IMR-90 (cell line): ENCODE data around the gene FOSL2. TPM values are rescaled to one million over a fixed set of nuclear protein-coding genes. Genes with fewer than 3 reads are reported as not detected.

ENCODE experiments used
- ATAC-seq: fragments of 200-7000 bp; cut with Tn5 transposase; 2 replicates; pipeline ENCODE4 v1.9.1; 2020; ENCODE audit warnings: low read depth, mild to moderate bottlenecking, moderate library complexity
- BruUV-seq: library from RNA; stranded (reverse); fragments of 400-500 nt; replicated peaks from 2 replicates; lab custom pipeline; 2021; lab: Mats Ljungman, UMichigan
- CTCF ChIA-PET: fragments of 300-600 bp; formaldehyde crosslinking; extraction: SDS; loops from one replicate; lab custom pipeline; 2021; ENCODE audit warnings: antibody characterized with exemption; lab: Yijun Ruan, JAX
- POLR2A ChIA-PET: fragments of 300-600 bp; sonication (Branson Sonifier 250); formaldehyde crosslinking; loops from one replicate; lab custom pipeline; 2022; ENCODE audit warnings: antibody characterized with exemption; ENCODE audit not compliant: unreplicated experiment; lab: Charles Lee
- DNase-seq: peaks from one replicate; pipeline ENCODE4 v3.0.0; 2013
- H2AFZ ChIP-seq: replicated peaks from 2 replicates; pipeline ENCODE3; 2013; ENCODE audit warnings: low read length, mild to moderate bottlenecking; ENCODE audit not compliant: poor library complexity
- H2AK5ac ChIP-seq: 2 replicates; pipeline ENCODE4 v1.6.1; 2013; ENCODE audit warnings: low read depth, low read length, inconsistent platforms
- H2AK9ac ChIP-seq: replicated peaks from 2 replicates; pipeline ENCODE3; 2013; ENCODE audit warnings: mild to moderate bottlenecking, low read depth, low read length, moderate library complexity; ENCODE audit not compliant: poor library complexity
- H2BK120ac ChIP-seq: 2 replicates; pipeline ENCODE4 v1.6.1; 2013; ENCODE audit warnings: low read depth, low read length, inconsistent platforms
- H2BK15ac ChIP-seq: 3 replicates; pipeline ENCODE4 v1.6.1; 2013; ENCODE audit warnings: low read depth, low read length, inconsistent platforms
- H2BK20ac ChIP-seq: 2 replicates; pipeline ENCODE4 v1.6.1; 2013; ENCODE audit warnings: low read depth, mild to moderate bottlenecking, inconsistent platforms, low read length, moderate library complexity
- H2BK5ac ChIP-seq: 2 replicates; pipeline ENCODE4 v1.6.1; 2013; ENCODE audit warnings: mild to moderate bottlenecking, low read depth, low read length, inconsistent platforms; ENCODE audit not compliant: poor library complexity, severe bottlenecking
- H3K14ac ChIP-seq: replicated peaks from 2 replicates; pipeline ENCODE4 v1.6.1; 2013; ENCODE audit warnings: low read depth, low read length, inconsistent platforms
- H3K18ac ChIP-seq: 2 replicates; pipeline ENCODE4 v1.6.1; 2013; ENCODE audit warnings: low read depth, low read length, control low read depth
- H3K23ac ChIP-seq: 2 replicates; pipeline ENCODE4 v1.6.1; 2013; ENCODE audit warnings: low read depth, low read length, inconsistent platforms
- H3K27ac ChIP-seq: 2 replicates; pipeline ENCODE4 v1.5.1; 2013; ENCODE audit warnings: mild to moderate bottlenecking, control low read depth, low read length; ENCODE audit not compliant: insufficient read depth
- H3K27me3 ChIP-seq: 2 replicates; pipeline ENCODE4 v1.6.1; 2013; ENCODE audit warnings: low read length; ENCODE audit not compliant: control insufficient read depth, insufficient read depth
- H3K36me3 ChIP-seq: 2 replicates; pipeline ENCODE4 v1.6.1; 2013; ENCODE audit warnings: low read length, mixed read lengths; ENCODE audit not compliant: control insufficient read depth, insufficient read depth
- H3K4ac ChIP-seq: 2 replicates; pipeline ENCODE4 v1.6.1; 2013; ENCODE audit warnings: low read depth, low read length, inconsistent platforms
- H3K4me1 ChIP-seq: 2 replicates; pipeline ENCODE4 v1.6.1; 2013; ENCODE audit warnings: low read length, mixed read lengths; ENCODE audit not compliant: control insufficient read depth, insufficient read depth
- H3K4me2 ChIP-seq: 2 replicates; pipeline ENCODE4 v1.6.1; 2013; ENCODE audit warnings: low read depth, mild to moderate bottlenecking, control low read depth, low read length, moderate library complexity
- H3K4me3 ChIP-seq: 2 replicates; pipeline ENCODE4 v1.5.1; 2013; ENCODE audit warnings: low read depth, mild to moderate bottlenecking, control low read depth, low read length, moderate library complexity; ENCODE audit not compliant: insufficient read depth
- H3K56ac ChIP-seq: 2 replicates; pipeline ENCODE4 v1.6.1; 2013; ENCODE audit warnings: low read length, inconsistent platforms; ENCODE audit not compliant: insufficient read depth; ENCODE audit errors: extremely low read depth
- H3K79me1 ChIP-seq, 2 experiments: 2 replicates each; pipeline ENCODE4 v1.6.1; 2013; ENCODE audit warnings: low read length in 2 of 2, inconsistent platforms in 1 of 2, low read depth in 1 of 2
- H3K9ac ChIP-seq: 2 replicates; pipeline ENCODE4 v1.6.1; 2013; ENCODE audit warnings: low read depth, low read length, control low read depth
- H3K9me1 ChIP-seq: 2 replicates; pipeline ENCODE4 v1.6.1; 2013; ENCODE audit warnings: low read length, inconsistent platforms; ENCODE audit not compliant: insufficient read depth
- H3K9me3 ChIP-seq: 2 replicates; pipeline ENCODE4 v1.6.1; 2013; ENCODE audit warnings: low read length; ENCODE audit not compliant: control insufficient read depth, insufficient read depth
- H4K20me1 ChIP-seq: 2 replicates; pipeline ENCODE4 v1.6.1; 2013; ENCODE audit warnings: low read length, inconsistent platforms; ENCODE audit not compliant: insufficient read depth
- H4K5ac ChIP-seq: 2 replicates; pipeline ENCODE4 v1.6.1; 2013; ENCODE audit warnings: mild to moderate bottlenecking, low read depth, low read length, control low read depth
- H4K8ac ChIP-seq, 2 experiments: 2 replicates each; pipeline ENCODE4 v1.6.1; 2013; ENCODE audit warnings: low read depth in 2 of 2, low read length in 2 of 2, control low read depth in 1 of 2, inconsistent platforms in 1 of 2
- H4K91ac ChIP-seq: 2 replicates; pipeline ENCODE4 v1.6.1; 2013; ENCODE audit warnings: low read depth, low read length, inconsistent platforms; ENCODE audit not compliant: insufficient read depth
- BHLHE40 ChIP-seq: fragments of 150-350 bp; IDR thresholded peaks from 2 replicates; pipeline ENCODE4 v1.6.1; 2016; ENCODE audit warnings: mild to moderate bottlenecking, low read depth, low read length
- FOS ChIP-seq: fragments of 150-350 bp; IDR thresholded peaks from 2 replicates; pipeline ENCODE4 v1.6.1; 2016; ENCODE audit warnings: low read depth, low read length
- MAFK ChIP-seq: IDR thresholded peaks from 2 replicates; pipeline ENCODE4 v1.6.1; 2012; ENCODE audit warnings: low read depth, low read length, improper control_type of control experiment
- MAZ ChIP-seq: IDR thresholded peaks from 2 replicates; pipeline ENCODE4 v1.6.1; 2012; ENCODE audit warnings: low read depth, mild to moderate bottlenecking, low read length, improper control_type of control experiment, moderate library complexity, borderline replicate concordance
- NFE2L2 ChIP-seq: fragments of 150-350 bp; IDR thresholded peaks from 2 replicates; pipeline ENCODE4 v1.6.1; 2016; ENCODE audit warnings: low read depth, mild to moderate bottlenecking, low read length
- RAD21 ChIP-seq: IDR thresholded peaks from 2 replicates; pipeline ENCODE4 v1.6.1; 2012; ENCODE audit warnings: low read length, improper control_type of control experiment
- RCOR1 ChIP-seq: IDR thresholded peaks from 2 replicates; pipeline ENCODE4 v1.6.1; 2012; ENCODE audit warnings: mild to moderate bottlenecking, low read length, improper control_type of control experiment; ENCODE audit not compliant: insufficient replicate concordance
- SMC3 ChIP-seq: fragments of 150-350 bp; IDR thresholded peaks from 2 replicates; pipeline ENCODE4 v1.6.1; 2016; ENCODE audit warnings: low read depth, mild to moderate bottlenecking, antibody characterized with exemption, low read length, moderate library complexity
- USF2 ChIP-seq: fragments of 150-350 bp; IDR thresholded peaks from 2 replicates; pipeline ENCODE4 v1.6.1; 2017; ENCODE audit warnings: mild to moderate bottlenecking, antibody characterized with exemption, low read length, low read depth
- WGBS, 2 experiments: methylation state at CpG; one replicate each; pipeline versions ENCODE4 v1.1.5 to v1.1.7; 2013; ENCODE audit warnings: missing lambda C conversion rate in 2 of 2; ENCODE audit not compliant: insufficient read length in 1 of 2; ENCODE audit errors: extremely low coverage in 2 of 2; 5-methylcytosine and 5-hydroxymethylcytosine counted together
- dilution Hi-C: fragments of 300-500 bp; cut with HindIII; formaldehyde crosslinking; loops from one replicate; pipeline ENCODE4 v1.14.3; 2018; ENCODE audit warnings: low sequenced_read_pairs; ENCODE audit not compliant: unreplicated experiment
- in situ Hi-C: fragments of 300-500 bp; cut with MboI; formaldehyde crosslinking; loops from 3 replicates; pipeline ENCODE4 v1.14.3; 2019; ENCODE audit warnings: low sequenced_read_pairs, inconsistent platforms, mixed read lengths
- intact Hi-C: fragments of 100-400 bp; cut with micrococcal nuclease; formaldehyde crosslinking; loops from 2 replicates; pipeline ENCODE4 v1.10.0; 2022
- polyA plus RNA-seq, 3 experiments: library from polyadenylated mRNA; depleted of rRNA; stranded (reverse); fragments of >200 nt; gene quantifications; 2 replicates each; pipeline ENCODE4 v1.2.3, GENCODE V29; 2012; ENCODE audit warnings: low replicate concordance in 1 of 3
- total RNA-seq: library from RNA; depleted of rRNA; stranded (reverse); fragments of >200 nt; gene quantifications from 2 replicates; pipeline ENCODE4 v1.2.3, GENCODE V29; 2012
- TF ChIP-seq, protein P1 (sequence below): conservative IDR thresholded peaks from 2 replicates; pipeline ENCODE4 v1.5.1; 2012; ENCODE audit warnings: mild to moderate bottlenecking, low read depth, low read length, improper control_type of control experiment

FOSL2 gene
- total and polyA plus RNA-seq, 2 of the 4 experiments (the other 2 are of a cell fraction), result 31.4 to 46.3 TPM

- Histone ChIP-seq H3K27me3 (no peaks in the 10 kb centered on the region), H2BK5ac (no peak overlapping the region), H2BK120ac (peak overlapping the region; percentile 65; the same call in 1 of the 2 replicates), H3K14ac (no peak overlapping the region), H3K9ac (no peak overlapping the region), H2AFZ (peak overlapping the region; percentile 81), H3K18ac (no peak overlapping the region), H3K9me3 (no peaks in the 10 kb centered on the region), H4K8ac (no peak overlapping the region), H2BK20ac (peak overlapping the region; percentile 59; the same call in 1 of the 2 replicates), H3K56ac (no peak overlapping the region), H3K4me2 (no peak overlapping the region), H3K79me1 (peaks cover 0 to 26% of the 10 kb centered on the region in 2 experiments; a peak in 2 of 4 replicates), H4K5ac (no peak overlapping the region), H2BK15ac (0 out of 3 replicates have a peak overlapping the region, but pooled peaks have one; percentile 10), H3K4ac (peak overlapping the region; percentile 51; the same call in 1 of the 2 replicates), H3K23ac (no peak overlapping the region), H3K27ac (no peak overlapping the region), H3K36me3 (no peaks in the 10 kb centered on the region), H4K20me1 (no peaks in the 10 kb centered on the region), H3K4me1 (peaks cover 19% of the 10 kb centered on the region), H3K4me3 (no peak overlapping the region), H3K9me1 (peaks cover 22% of the 10 kb centered on the region), H2AK5ac (peak overlapping the region; percentile 56; the same call in 1 of the 2 replicates), H2AK9ac (peak overlapping the region; percentile 77), H4K91ac (no peak overlapping the region)
- dilution Hi-C loops, result no loop called here
- 75% methylated on average over 2 of the region's 7 CpGs; no CpG with 5 or more reads in 1 of the 2 experiments for WGBS, 2 experiments
- ChIA-PET CTCF (interaction anchor here (0.7 to 1.4 kb wide), 2 partner anchors 62 to 729 kb away, joined by 3 to 5 read pairs; no protein-coding TSS in a partner anchor), POLR2A (interaction anchor here (0.5 kb wide), 1 partner anchor 442 kb away, joined by 11 read pairs; the partner anchor contains the start of gene WDR43)
- in situ Hi-C loops, result no loop called here
- TF ChIP-seq MAFK (no peak), MAZ (peak; percentile 14; the same call in 1 of the 2 replicates), SMC3 (peak; percentile 87), BHLHE40 (no peak), NFE2L2 (no peak), FOS (no peak), RCOR1 (no peak), USF2 (no peak), RAD21 (peak; percentile 92)
- TF ChIP-seq, protein P1, sequence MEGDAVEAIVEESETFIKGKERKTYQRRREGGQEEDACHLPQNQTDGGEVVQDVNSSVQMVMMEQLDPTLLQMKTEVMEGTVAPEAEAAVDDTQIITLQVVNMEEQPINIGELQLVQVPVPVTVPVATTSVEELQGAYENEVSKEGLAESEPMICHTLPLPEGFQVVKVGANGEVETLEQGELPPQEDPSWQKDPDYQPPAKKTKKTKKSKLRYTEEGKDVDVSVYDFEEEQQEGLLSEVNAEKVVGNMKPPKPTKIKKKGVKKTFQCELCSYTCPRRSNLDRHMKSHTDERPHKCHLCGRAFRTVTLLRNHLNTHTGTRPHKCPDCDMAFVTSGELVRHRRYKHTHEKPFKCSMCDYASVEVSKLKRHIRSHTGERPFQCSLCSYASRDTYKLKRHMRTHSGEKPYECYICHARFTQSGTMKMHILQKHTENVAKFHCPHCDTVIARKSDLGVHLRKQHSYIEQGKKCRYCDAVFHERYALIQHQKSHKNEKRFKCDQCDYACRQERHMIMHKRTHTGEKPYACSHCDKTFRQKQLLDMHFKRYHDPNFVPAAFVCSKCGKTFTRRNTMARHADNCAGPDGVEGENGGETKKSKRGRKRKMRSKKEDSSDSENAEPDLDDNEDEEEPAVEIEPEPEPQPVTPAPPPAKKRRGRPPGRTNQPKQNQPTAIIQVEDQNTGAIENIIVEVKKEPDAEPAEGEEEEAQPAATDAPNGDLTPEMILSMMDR, result peak; percentile 90
- BruUV-seq, result no TSS peak
- ATAC-seq, result peak; percentile 84
- intact Hi-C loops, result loop anchor here (1.0 to 5.0 kb wide), 3 partner anchors 60 to 730 kb away; partner anchors contain the start of gene FOSL2
- DNase-seq, result peak; percentile 27
Observed at GRCh38 chr2:28452534-28453081, 60.0 kb downstream of the FOSL2 start.
